WTC11 (cell line): ENCODE results near the gene BRD1.

ENCODE experiments used
- CTCF ChIP-seq: fragments of 200-600 bp; IDR thresholded peaks from 2 replicates; pipeline ENCODE4 v1.8.0; 2022; ENCODE audit warnings: antibody characterized with exemption
- NFATC4 ChIP-seq: fragments of 250-450 bp; sonication (Bioruptor Pico); IDR thresholded peaks from 2 replicates; pipeline ENCODE4 v1.9.0; 2021; ENCODE audit warnings: mild to moderate bottlenecking
- NR2C2 ChIP-seq: sonication (generic); formaldehyde crosslinking; IDR thresholded peaks from 2 replicates; pipeline ENCODE4 v1.8.0; 2022; ENCODE audit warnings: mild to moderate bottlenecking, missing genetic modification reagents
- RELA ChIP-seq: sonication (generic); formaldehyde crosslinking; IDR thresholded peaks from 2 replicates; pipeline ENCODE4 v1.8.1; 2022; ENCODE audit warnings: missing genetic modification reagents, mild to moderate bottlenecking, borderline replicate concordance
- SOX15 ChIP-seq: fragments of 250-450 bp; sonication (Bioruptor Pico); IDR thresholded peaks from 2 replicates; pipeline ENCODE4 v1.9.0; 2021; ENCODE audit warnings: mild to moderate bottlenecking
- SP1 ChIP-seq: sonication (generic); formaldehyde crosslinking; conservative IDR thresholded peaks from 2 replicates; pipeline ENCODE4 v1.8.1; 2022; ENCODE audit warnings: missing genetic modification reagents
- USF1 ChIP-seq: sonication (generic); formaldehyde crosslinking; IDR thresholded peaks from 2 replicates; pipeline ENCODE4 v1.8.0; 2022; ENCODE audit warnings: mild to moderate bottlenecking, missing genetic modification reagents
- ZNF232 ChIP-seq: sonication (generic); formaldehyde crosslinking; IDR thresholded peaks from 2 replicates; pipeline ENCODE4 v1.8.0; 2022; ENCODE audit warnings: mild to moderate bottlenecking, missing genetic modification reagents

- TF ChIP-seq RELA (CRISPR knock-in tag) (no peak), USF1 (CRISPR knock-in tag) (no peak), SOX15 (CRISPR knock-in tag) (no peak), NFATC4 (CRISPR knock-in tag) (no peak), CTCF (no peak), SP1 (no peak), NR2C2 (CRISPR knock-in tag) (no peak), ZNF232 (CRISPR knock-in tag) (no peak)
Observed at GRCh38 chr22:49780698-49781288, 46.9 kb downstream of the BRD1 start.
